ENCODE results near the gene OSR1.
"Not testable (repeated sequence)": the region's sequence is repeated elsewhere in the genome, so short reads cannot be mapped to it uniquely, and the experiment has no call there.

OSR1 gene

DNA sequence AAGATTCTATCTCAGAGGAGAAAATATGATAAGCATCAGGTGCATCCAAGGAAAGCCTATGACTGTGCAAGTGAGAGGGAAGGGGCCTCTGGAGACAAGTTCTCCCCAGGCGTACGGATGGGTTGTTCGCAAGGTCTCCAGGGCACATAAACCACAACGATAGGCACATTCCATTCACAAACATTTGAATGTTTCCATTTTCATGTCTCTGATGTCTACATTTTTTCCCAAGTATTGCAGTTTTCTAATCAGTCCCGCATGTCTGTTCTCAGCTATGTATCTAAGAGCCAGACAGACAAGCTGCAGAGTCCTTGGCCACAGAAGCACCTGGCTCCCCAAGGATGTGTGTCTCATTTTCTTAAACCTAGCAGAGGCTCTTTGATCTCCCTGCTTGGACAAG lies 28.0 kb downstream of the OSR1 start:
- H3K27me3 Mint-ChIP-seq (ENCODE audit: low read depth): no peaks in the 10 kb centered on the region
- no peak overlapping the region for H3K4me3 Mint-ChIP-seq
- H3K27ac Mint-ChIP-seq: no peak overlapping the region
- no peaks in the 10 kb centered on the region for H3K36me3 Mint-ChIP-seq (ENCODE audit: low read depth)
- H3K9me3 Mint-ChIP-seq: no peaks in the 10 kb centered on the region
- H3K4me1 Mint-ChIP-seq (ENCODE audit: low read depth): no peaks in the 10 kb centered on the region

DNA sequence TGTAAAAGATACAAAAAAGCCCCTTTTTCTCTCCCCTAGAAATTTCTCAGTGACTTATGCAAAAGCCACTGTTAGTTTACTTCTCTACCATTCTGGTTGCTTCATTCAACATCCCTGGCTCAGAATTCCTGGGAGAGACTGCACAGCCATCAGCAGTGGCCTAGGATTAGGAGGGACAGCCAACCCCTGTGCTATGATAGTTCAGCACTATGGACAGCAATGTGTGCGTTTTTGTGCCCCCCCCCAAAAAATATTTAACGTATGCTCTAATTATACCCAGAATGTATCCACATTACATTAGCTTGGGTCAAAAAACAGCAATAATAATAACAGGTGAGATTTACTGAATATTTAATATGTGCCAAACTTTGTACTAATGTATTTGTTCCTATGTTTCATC lies 29.0 kb downstream of the OSR1 start:
- H3K4me1 Mint-ChIP-seq (ENCODE audit: low read depth): no peaks in the 10 kb centered on the region
- H3K36me3 Mint-ChIP-seq (ENCODE audit: low read depth): no peaks in the 10 kb centered on the region
- no peaks in the 10 kb centered on the region for H3K9me3 Mint-ChIP-seq
- no peaks in the 10 kb centered on the region for H3K27me3 Mint-ChIP-seq (ENCODE audit: low read depth)
- no peak overlapping the region for H3K27ac Mint-ChIP-seq
- no peak overlapping the region for H3K4me3 Mint-ChIP-seq

DNA sequence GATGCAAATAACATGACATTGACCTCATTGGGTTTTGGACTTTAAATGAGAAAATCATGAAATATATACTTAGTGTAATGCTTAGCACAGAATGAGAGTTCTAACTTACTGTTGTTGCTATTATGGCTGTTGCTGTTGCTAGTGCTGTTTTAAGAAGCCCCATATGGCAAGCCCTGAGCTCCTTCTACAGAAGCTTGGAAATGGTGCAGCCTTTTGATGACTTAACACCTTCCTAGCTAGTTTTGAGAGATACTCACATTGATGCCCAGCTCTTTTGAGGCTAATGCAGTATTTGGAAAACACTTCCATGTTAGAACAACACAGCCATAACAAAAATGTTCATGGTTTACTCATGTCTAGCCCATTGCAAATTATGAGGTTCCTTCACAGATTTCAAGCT lies 30.9 kb downstream of the OSR1 start:
- Mint-ChIP-seq H3K36me3 (ENCODE audit: low read depth) (no peaks in the 10 kb centered on the region), H3K27ac (no peak overlapping the region), H3K4me3 (no peak overlapping the region), H3K27me3 (ENCODE audit: low read depth) (no peaks in the 10 kb centered on the region), H3K4me1 (ENCODE audit: low read depth) (no peaks in the 10 kb centered on the region), H3K9me3 (no peaks in the 10 kb centered on the region)

DNA sequence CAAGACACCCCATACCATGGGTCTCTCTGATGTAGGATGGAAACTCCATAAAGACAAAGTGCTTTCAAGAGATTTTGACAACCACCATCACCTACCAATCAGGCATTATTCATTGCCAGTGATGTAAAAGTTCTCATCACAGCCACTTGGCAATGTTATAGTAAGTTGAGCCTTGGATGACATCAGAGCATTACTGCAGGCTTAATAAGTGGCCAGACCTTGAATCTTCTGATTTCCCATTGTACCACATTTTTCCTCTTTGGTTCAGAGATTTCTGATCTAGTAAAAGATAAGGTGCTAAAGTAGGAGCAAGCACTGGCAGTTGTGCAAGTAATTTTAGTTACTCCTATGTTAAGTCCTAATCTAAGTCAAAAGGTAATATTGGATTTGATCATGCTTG lies 36.5 kb downstream of the OSR1 start:
- no peak overlapping the region for H3K27ac Mint-ChIP-seq
- H3K4me1 Mint-ChIP-seq (ENCODE audit: low read depth): no peaks in the 10 kb centered on the region
- no peaks in the 10 kb centered on the region for H3K9me3 Mint-ChIP-seq
- no peaks in the 10 kb centered on the region for H3K27me3 Mint-ChIP-seq (ENCODE audit: low read depth)
- H3K36me3 Mint-ChIP-seq (ENCODE audit: low read depth): no peaks in the 10 kb centered on the region
- no peak overlapping the region for H3K4me3 Mint-ChIP-seq

DNA sequence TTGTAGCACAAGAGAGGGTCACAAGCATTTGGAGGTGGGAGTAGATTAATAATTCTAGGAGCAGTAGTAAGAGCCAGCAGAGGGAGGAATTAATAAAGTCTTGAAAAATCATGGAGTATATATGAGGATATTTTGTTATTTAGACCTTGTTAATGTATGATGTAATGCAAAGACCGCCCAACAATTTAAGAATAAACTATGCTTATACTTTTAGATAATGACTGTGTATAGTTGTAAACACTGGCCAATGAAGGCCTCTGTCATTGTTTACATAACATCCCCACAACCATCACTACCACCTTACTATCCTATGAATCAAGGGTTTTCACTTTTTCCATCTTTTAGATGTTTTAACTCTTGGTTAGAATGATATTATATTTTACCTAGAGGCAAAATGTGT lies 37.6 kb downstream of the OSR1 start:
- H3K4me1 Mint-ChIP-seq (ENCODE audit: low read depth): no peaks in the 10 kb centered on the region
- H3K4me3 Mint-ChIP-seq: no peak overlapping the region
- no peak overlapping the region for H3K27ac Mint-ChIP-seq
- H3K36me3 Mint-ChIP-seq (ENCODE audit: low read depth): no peaks in the 10 kb centered on the region
- no peaks in the 10 kb centered on the region for H3K9me3 Mint-ChIP-seq
- no peaks in the 10 kb centered on the region for H3K27me3 Mint-ChIP-seq (ENCODE audit: low read depth)

DNA sequence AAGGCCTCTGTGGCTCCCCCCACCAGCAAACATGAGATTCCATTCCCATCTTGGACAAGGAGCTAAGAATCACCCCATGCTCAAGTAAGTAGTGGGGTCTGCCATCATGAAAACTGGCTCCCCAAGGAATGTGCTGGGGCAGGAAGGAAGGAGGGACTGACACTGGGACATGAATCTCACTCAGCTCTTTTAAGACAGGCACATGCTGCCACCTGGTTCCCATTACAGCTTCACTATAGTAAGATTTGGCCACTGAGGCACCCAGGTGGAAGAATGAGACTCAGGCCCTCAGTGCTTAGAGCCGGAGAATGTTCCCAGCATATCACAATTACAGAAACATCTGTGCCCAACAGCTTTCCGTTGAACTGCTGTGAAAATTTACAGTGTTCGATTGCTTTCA lies 38.7 kb downstream of the OSR1 start:
- no peaks in the 10 kb centered on the region for H3K27me3 Mint-ChIP-seq (ENCODE audit: low read depth)
- no peaks in the 10 kb centered on the region for H3K4me1 Mint-ChIP-seq (ENCODE audit: low read depth)
- H3K4me3 Mint-ChIP-seq: no peak overlapping the region
- H3K36me3 Mint-ChIP-seq (ENCODE audit: low read depth): no peaks in the 10 kb centered on the region
- no peaks in the 10 kb centered on the region for H3K9me3 Mint-ChIP-seq
- H3K27ac Mint-ChIP-seq: no peak overlapping the region

DNA sequence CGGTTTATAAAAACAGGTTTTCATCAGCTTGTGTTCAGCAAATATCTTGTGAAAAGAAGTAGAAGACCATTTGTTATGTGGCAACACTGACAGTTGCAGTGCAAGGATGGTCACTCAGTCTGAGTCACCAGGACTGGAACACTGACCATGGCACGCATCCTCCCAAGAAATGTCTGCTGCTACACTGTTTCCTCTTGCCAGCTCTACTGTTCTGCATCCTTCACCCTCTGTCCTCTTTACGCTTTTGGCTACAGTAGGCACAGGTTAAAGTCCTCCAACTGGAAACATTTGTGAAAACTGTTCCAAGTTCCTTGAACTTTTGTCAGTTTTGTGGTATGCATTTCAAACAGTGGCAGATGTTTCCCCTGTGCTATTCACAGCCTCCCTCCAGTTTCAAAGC lies 39.4 kb downstream of the OSR1 start:
- no peaks in the 10 kb centered on the region for H3K4me1 Mint-ChIP-seq (ENCODE audit: low read depth)
- H3K9me3 Mint-ChIP-seq: no peaks in the 10 kb centered on the region
- H3K4me3 Mint-ChIP-seq: no peak overlapping the region
- H3K27me3 Mint-ChIP-seq (ENCODE audit: low read depth): no peaks in the 10 kb centered on the region
- H3K36me3 Mint-ChIP-seq (ENCODE audit: low read depth): no peaks in the 10 kb centered on the region
- H3K27ac Mint-ChIP-seq: no peak overlapping the region

DNA sequence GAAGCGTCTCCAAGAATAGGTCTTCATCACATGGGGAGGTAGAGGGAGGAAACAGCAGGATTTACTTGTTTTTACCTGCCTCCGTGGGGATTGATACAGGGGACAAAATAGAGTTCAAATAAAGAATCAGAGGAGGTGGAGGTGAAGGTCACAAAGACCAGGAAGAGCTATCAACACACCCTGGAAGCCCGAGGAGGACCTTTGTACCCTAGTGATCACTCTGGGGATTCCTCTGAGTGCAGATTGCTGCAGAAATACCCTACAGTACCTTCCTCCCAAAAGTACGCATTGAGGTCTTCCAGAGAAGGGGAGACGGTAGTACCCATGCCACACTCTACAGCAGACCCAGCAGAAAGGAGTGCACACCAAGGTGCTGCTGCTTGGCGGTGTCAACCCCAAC lies 44.9 kb downstream of the OSR1 start:
- H3K4me3 Mint-ChIP-seq: no peak overlapping the region
- H3K9me3 Mint-ChIP-seq: no peaks in the 10 kb centered on the region
- no peaks in the 10 kb centered on the region for H3K4me1 Mint-ChIP-seq (ENCODE audit: low read depth)
- no peak overlapping the region for H3K27ac Mint-ChIP-seq
- no peaks in the 10 kb centered on the region for H3K27me3 Mint-ChIP-seq (ENCODE audit: low read depth)
- no peaks in the 10 kb centered on the region for H3K36me3 Mint-ChIP-seq (ENCODE audit: low read depth)

DNA sequence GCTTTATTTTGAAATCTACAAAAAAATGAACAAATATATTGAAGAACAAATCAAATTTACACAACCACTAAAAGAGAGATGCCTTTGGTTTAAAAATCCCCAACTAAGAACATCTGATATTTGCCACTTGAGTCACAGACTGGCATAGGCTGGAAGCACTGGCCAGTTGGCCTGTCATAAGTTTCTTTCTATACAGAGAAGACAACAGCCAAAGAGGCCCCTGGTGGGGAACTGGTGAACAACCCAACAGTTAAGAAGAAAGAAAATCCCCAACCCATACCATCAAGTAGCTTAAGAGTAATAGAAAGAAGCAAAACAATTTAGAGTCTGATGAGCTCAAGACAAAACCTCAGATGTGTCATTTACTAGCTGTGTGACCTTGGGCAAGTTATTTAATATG lies 45.5 kb downstream of the OSR1 start:
- H3K4me3 Mint-ChIP-seq: no peak overlapping the region
- H3K27me3 Mint-ChIP-seq (ENCODE audit: low read depth): no peaks in the 10 kb centered on the region
- H3K27ac Mint-ChIP-seq: no peak overlapping the region
- no peaks in the 10 kb centered on the region for H3K36me3 Mint-ChIP-seq (ENCODE audit: low read depth)
- no peaks in the 10 kb centered on the region for H3K4me1 Mint-ChIP-seq (ENCODE audit: low read depth)
- H3K9me3 Mint-ChIP-seq: no peaks in the 10 kb centered on the region

DNA sequence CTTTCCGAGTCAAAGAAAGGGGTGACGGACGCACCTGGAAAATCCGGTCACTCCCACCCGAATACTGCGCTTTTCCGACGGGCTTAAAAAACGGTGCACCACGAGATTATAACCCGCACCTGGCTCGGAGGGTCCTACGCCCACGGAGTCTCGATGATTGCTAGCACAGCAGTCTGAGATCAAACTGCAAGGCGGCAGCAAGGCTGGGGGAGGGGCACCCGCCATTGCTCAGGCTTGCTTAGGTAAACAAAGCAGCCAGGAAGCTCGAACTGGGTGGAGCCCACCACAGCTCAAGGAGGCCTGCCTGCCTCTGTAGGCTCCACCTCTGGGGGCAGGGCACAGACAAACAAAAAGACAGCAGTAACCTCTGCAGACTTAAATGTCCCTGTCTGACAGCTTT lies 52.4 kb downstream of the OSR1 start:
- H3K27me3 Mint-ChIP-seq (ENCODE audit: low read depth); H3K4me3 Mint-ChIP-seq; H3K27ac Mint-ChIP-seq: not testable (repeated sequence)

DNA sequence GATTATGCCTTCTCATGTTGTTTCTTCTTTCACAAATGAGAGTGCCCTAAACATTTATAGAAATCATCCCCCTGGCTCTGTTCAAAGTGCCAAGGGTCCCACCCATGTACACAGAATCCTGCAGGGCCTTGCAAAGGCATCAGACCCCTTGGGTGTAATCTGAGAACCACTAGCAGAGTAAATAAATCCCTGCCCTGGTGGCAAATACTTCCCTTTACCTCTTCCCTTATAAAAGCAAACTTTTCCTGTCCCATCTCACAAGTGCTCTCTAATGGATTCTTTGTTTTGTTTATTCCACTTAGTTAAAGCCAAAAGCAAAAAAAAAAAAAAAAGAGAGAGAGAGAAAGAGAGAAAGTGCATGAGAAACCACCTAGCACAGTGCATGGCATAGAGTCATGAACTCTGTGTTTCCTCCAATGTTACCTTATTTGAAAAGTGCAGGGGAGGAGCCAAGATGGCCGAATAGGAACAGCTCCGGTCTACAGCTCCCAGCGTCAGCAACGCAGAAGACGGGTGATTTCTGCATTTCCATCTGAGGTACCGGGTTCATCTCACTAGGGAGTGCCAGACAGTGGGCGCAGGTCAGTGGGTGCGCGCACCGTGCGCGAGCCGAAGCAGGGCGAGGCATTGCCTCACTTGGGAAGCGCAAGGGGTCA lies 52.9 kb downstream of the OSR1 start:
- not testable (repeated sequence) for H3K9me3 Mint-ChIP-seq; H3K27me3 Mint-ChIP-seq (ENCODE audit: low read depth); H3K4me3 Mint-ChIP-seq; H3K36me3 Mint-ChIP-seq (ENCODE audit: low read depth); H3K4me1 Mint-ChIP-seq (ENCODE audit: low read depth); H3K27ac Mint-ChIP-seq

More for the DNA sequence above, 52.4 kb downstream of the OSR1 start:
- H3K4me1 Mint-ChIP-seq (ENCODE audit: low read depth); H3K9me3 Mint-ChIP-seq; H3K36me3 Mint-ChIP-seq (ENCODE audit: low read depth): not testable (repeated sequence)

DNA sequence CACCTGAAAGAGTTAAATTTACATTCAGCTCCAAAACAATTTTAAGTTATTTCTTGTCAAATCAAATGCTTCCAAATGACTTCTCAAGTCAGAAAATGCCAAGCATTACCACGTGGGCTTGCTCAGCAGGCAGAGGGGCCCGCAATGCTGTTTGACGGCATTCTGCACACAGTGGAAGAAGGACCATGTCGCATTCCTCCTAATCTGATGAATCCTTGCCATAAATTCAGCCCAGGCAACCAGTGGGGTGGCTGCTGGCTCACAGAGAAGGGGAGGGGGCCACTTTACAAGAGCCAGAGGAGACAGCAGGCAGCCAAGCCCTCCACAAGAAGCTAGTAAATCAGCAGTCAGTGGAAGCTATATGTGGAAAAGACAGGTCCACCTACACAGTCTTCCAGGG lies 56.7 kb downstream of the OSR1 start:
- H3K27ac Mint-ChIP-seq: no peak overlapping the region
- H3K36me3 Mint-ChIP-seq (ENCODE audit: low read depth): no peaks in the 10 kb centered on the region
- no peaks in the 10 kb centered on the region for H3K27me3 Mint-ChIP-seq (ENCODE audit: low read depth)
- no peaks in the 10 kb centered on the region for H3K4me1 Mint-ChIP-seq (ENCODE audit: low read depth)
- no peaks in the 10 kb centered on the region for H3K9me3 Mint-ChIP-seq
- no peak overlapping the region for H3K4me3 Mint-ChIP-seq
